ENCODE results near the gene ZNF835. TPM values are rescaled to one million over a fixed set of nuclear protein-coding genes. Genes with fewer than 3 reads are reported as not detected.

ZNF835 gene
- total RNA-seq = 1 to 10 TPM; 3.6 to 7.4 (median 6.1) TPM
- polyA plus RNA-seq = 1.6 TPM
- long read RNA-seq, donor 1, transcript ZNF835-201 (2 exons, 3,450 nt) = major isoform, 8 of 16 reads
- long read RNA-seq, donor 1, partial matches to known transcripts = 0 of 16 reads
- long read RNA-seq, donor 1, other reads (novel, unspliced or antisense) = 6 of 16 reads
- long read RNA-seq, donor 2, partial matches to known transcripts = 0 of 6 reads
- long read RNA-seq, donor 2, other reads (novel, unspliced or antisense) = 2 of 6 reads
- long read RNA-seq, donor 3, transcript ZNF835-201 (2 exons, 3,450 nt) = major isoform, 7 of 11 reads
- long read RNA-seq, donor 3, partial matches to known transcripts = 0 of 11 reads
- long read RNA-seq, donor 3, other reads (novel, unspliced or antisense) = 2 of 11 reads
- long read RNA-seq, donor 4, partial matches to known transcripts = 0 of 2 reads
- long read RNA-seq, donor 4, other reads (novel, unspliced or antisense) = 0 of 2 reads

- peaks cover 10% of the 10 kb centered on the region for H3K4me1 ChIP-seq (ENCODE audit: control insufficient read depth, insufficient read depth, low read length)
- intact Hi-C loops (cut with DNase I) = no loop called here
- under 1% methylated on average over 32 of the region's 32 CpGs for WGBS
- H3K9me3 ChIP-seq (ENCODE audit: control insufficient read depth, low read length) = no peaks in the 10 kb centered on the region
- no peaks in the 10 kb centered on the region for H3K27me3 ChIP-seq (ENCODE audit: control insufficient read depth, insufficient read depth)
- peak within 1 kb of the TSS; percentile 53 for H3K4me3 ChIP-seq (ENCODE audit: low read length)
- ATAC-seq (peak; percentile 95 to 97), DNase-seq (peak; percentile 98 to 99 (median 99))
- peak within 1 kb of the TSS; percentile 11 for H3K27ac ChIP-seq (ENCODE audit: low read length)
Measured at GRCh38 chr19:56671613-56671994, at the start of gene ZNF835. TSS of gene ZNF835 (minus strand) at chr19:56671757. CDS start at chr19:56665198, 6,559 bp downstream.

GRCh38 chr19:56720281-56720680, 48.7 kb upstream of the ZNF835 start:
- DNase-seq = peak; percentile 50 to 72 (median 59)
- intact Hi-C loops (cut with DNase I) = no loop called here
- Histone ChIP-seq H3K9me3 (ENCODE audit: control insufficient read depth, low read length) (no peaks in the 10 kb centered on the region), H3K27ac (ENCODE audit: low read length) (no peak overlapping the region), H3K4me3 (ENCODE audit: low read length) (no peak overlapping the region), H3K4me1 (ENCODE audit: control insufficient read depth, insufficient read depth, low read length) (no peaks in the 10 kb centered on the region), H3K27me3 (ENCODE audit: control insufficient read depth, insufficient read depth) (no peaks in the 10 kb centered on the region)
- 11% methylated on average over 3 of the region's 3 CpGs for WGBS
- peak in 1 of 2 donors; percentile 69 for ATAC-seq

GRCh38 chr19:56718231-56718630, 46.7 kb upstream of the ZNF835 start:
- no peak for DNase-seq
- 49% methylated on average over 6 of the region's 6 CpGs for WGBS
- H3K27me3 ChIP-seq (ENCODE audit: control insufficient read depth, insufficient read depth) = no peaks in the 10 kb centered on the region
- no peak overlapping the region for H3K27ac ChIP-seq (ENCODE audit: low read length)
- intact Hi-C loops (cut with DNase I) = no loop called here
- H3K4me3 ChIP-seq (ENCODE audit: low read length) = no peak overlapping the region
- ATAC-seq = no peak
- H3K4me1 ChIP-seq (ENCODE audit: control insufficient read depth, insufficient read depth, low read length) = no peaks in the 10 kb centered on the region
- H3K9me3 ChIP-seq (ENCODE audit: control insufficient read depth, low read length) = no peaks in the 10 kb centered on the region

- no peaks in the 10 kb centered on the region for H3K9me3 ChIP-seq (ENCODE audit: control insufficient read depth, low read length)
- no peak overlapping the region for H3K27ac ChIP-seq (ENCODE audit: low read length)
- no peaks in the 10 kb centered on the region for H3K4me1 ChIP-seq (ENCODE audit: control insufficient read depth, insufficient read depth, low read length)
- ATAC-seq = no peak
- H3K4me3 ChIP-seq (ENCODE audit: low read length) = no peak overlapping the region
- no peaks in the 10 kb centered on the region for H3K27me3 ChIP-seq (ENCODE audit: control insufficient read depth, insufficient read depth)
- intact Hi-C loops (cut with DNase I) = no loop called here
- WGBS = 27% methylated on average over 9 of the region's 9 CpGs
- DNase-seq = no peak
Measured at GRCh38 chr19:56712611-56713276, 41.2 kb upstream of the ZNF835 start.

- Histone ChIP-seq H3K4me1 (ENCODE audit: control insufficient read depth, insufficient read depth, low read length) (no peaks in the 10 kb centered on the region), H3K27ac (ENCODE audit: low read length) (no peak overlapping the region), H3K27me3 (ENCODE audit: control insufficient read depth, insufficient read depth) (no peaks in the 10 kb centered on the region), H3K4me3 (ENCODE audit: low read length) (no peak overlapping the region), H3K9me3 (ENCODE audit: control insufficient read depth, low read length) (no peaks in the 10 kb centered on the region)
- intact Hi-C loops (cut with DNase I) = no loop called here
- WGBS = 8% methylated on average over 1 of the region's 1 CpG
- no peak for ATAC-seq
- no peak for DNase-seq
Measured at GRCh38 chr19:56710437-56710836, 38.9 kb upstream of the ZNF835 start.

GRCh38 chr19:56707821-56708220, 36.3 kb upstream of the ZNF835 start:
- Histone ChIP-seq H3K4me3 (ENCODE audit: low read length) (no peak overlapping the region), H3K4me1 (ENCODE audit: control insufficient read depth, insufficient read depth, low read length) (no peaks in the 10 kb centered on the region), H3K27ac (ENCODE audit: low read length) (no peak overlapping the region), H3K27me3 (ENCODE audit: control insufficient read depth, insufficient read depth) (no peaks in the 10 kb centered on the region), H3K9me3 (ENCODE audit: control insufficient read depth, low read length) (no peaks in the 10 kb centered on the region)
- intact Hi-C loops (cut with DNase I) = no loop called here
- no peak for ATAC-seq
- 66% methylated on average over 3 of the region's 3 CpGs for WGBS
- no peak for DNase-seq

- Histone ChIP-seq H3K27me3 (ENCODE audit: control insufficient read depth, insufficient read depth) (no peaks in the 10 kb centered on the region), H3K27ac (ENCODE audit: low read length) (no peak overlapping the region), H3K4me1 (ENCODE audit: control insufficient read depth, insufficient read depth, low read length) (no peaks in the 10 kb centered on the region), H3K9me3 (ENCODE audit: control insufficient read depth, low read length) (no peaks in the 10 kb centered on the region), H3K4me3 (ENCODE audit: low read length) (no peak overlapping the region)
- ATAC-seq (no peak), DNase-seq (no peak)
- WGBS = 46% methylated on average over 1 of the region's 1 CpG
- intact Hi-C loops (cut with DNase I) = no loop called here
Measured at GRCh38 chr19:56705939-56706338, 34.4 kb upstream of the ZNF835 start.

GRCh38 chr19:56701895-56702294, 30.3 kb upstream of the ZNF835 start:
- no peak overlapping the region for H3K4me3 ChIP-seq (ENCODE audit: low read length)
- 46% methylated on average over 1 of the region's 1 CpG for WGBS
- H3K9me3 ChIP-seq (ENCODE audit: control insufficient read depth, low read length) = no peaks in the 10 kb centered on the region
- no peak for DNase-seq
- H3K27ac ChIP-seq (ENCODE audit: low read length) = no peak overlapping the region
- ATAC-seq = no peak
- H3K27me3 ChIP-seq (ENCODE audit: control insufficient read depth, insufficient read depth) = no peaks in the 10 kb centered on the region
- intact Hi-C loops (cut with DNase I) = no loop called here
- no peaks in the 10 kb centered on the region for H3K4me1 ChIP-seq (ENCODE audit: control insufficient read depth, insufficient read depth, low read length)

- DNase-seq (no peak), ATAC-seq (no peak)
- Histone ChIP-seq H3K9me3 (ENCODE audit: control insufficient read depth, low read length) (no peaks in the 10 kb centered on the region), H3K4me1 (ENCODE audit: control insufficient read depth, insufficient read depth, low read length) (no peaks in the 10 kb centered on the region), H3K27ac (ENCODE audit: low read length) (no peak overlapping the region), H3K4me3 (ENCODE audit: low read length) (no peak overlapping the region), H3K27me3 (ENCODE audit: control insufficient read depth, insufficient read depth) (no peaks in the 10 kb centered on the region)
- 71% methylated on average over 3 of the region's 3 CpGs for WGBS
- intact Hi-C loops (cut with DNase I) = no loop called here
Measured at GRCh38 chr19:56699552-56699951, 28.0 kb upstream of the ZNF835 start.

GRCh38 chr19:56692206-56692895, 20.8 kb upstream of the ZNF835 start:
- Histone ChIP-seq H3K27me3 (ENCODE audit: control insufficient read depth, insufficient read depth) (no peaks in the 10 kb centered on the region), H3K27ac (ENCODE audit: low read length) (no peak overlapping the region), H3K4me1 (ENCODE audit: control insufficient read depth, insufficient read depth, low read length) (no peaks in the 10 kb centered on the region), H3K9me3 (ENCODE audit: control insufficient read depth, low read length) (no peaks in the 10 kb centered on the region), H3K4me3 (ENCODE audit: low read length) (no peak overlapping the region)
- DNase-seq = no peak
- intact Hi-C loops (cut with DNase I) = no loop called here
- ATAC-seq = peak in 1 of 2 donors; percentile 55
- WGBS = 57% methylated on average over 8 of the region's 8 CpGs

GRCh38 chr19:56690670-56691069, 19.1 kb upstream of the ZNF835 start:
- no peak for ATAC-seq
- WGBS = 71% methylated on average over 10 of the region's 10 CpGs
- no peak for DNase-seq
- H3K27ac ChIP-seq (ENCODE audit: low read length) = no peak overlapping the region
- intact Hi-C loops (cut with DNase I) = no loop called here
- no peaks in the 10 kb centered on the region for H3K27me3 ChIP-seq (ENCODE audit: control insufficient read depth, insufficient read depth)
- H3K9me3 ChIP-seq (ENCODE audit: control insufficient read depth, low read length) = no peaks in the 10 kb centered on the region
- no peak overlapping the region for H3K4me3 ChIP-seq (ENCODE audit: low read length)
- no peaks in the 10 kb centered on the region for H3K4me1 ChIP-seq (ENCODE audit: control insufficient read depth, insufficient read depth, low read length)
